HG03139 (cell line): ENCODE results near the gene SYN1.

Experiments used
- ATAC-seq: cut with Tn5 transposase; IDR thresholded peaks from one replicate; pipeline ENCODE4 v1.9.1; 2021; ENCODE audit not compliant: unreplicated experiment

SYN1 gene

DNA sequence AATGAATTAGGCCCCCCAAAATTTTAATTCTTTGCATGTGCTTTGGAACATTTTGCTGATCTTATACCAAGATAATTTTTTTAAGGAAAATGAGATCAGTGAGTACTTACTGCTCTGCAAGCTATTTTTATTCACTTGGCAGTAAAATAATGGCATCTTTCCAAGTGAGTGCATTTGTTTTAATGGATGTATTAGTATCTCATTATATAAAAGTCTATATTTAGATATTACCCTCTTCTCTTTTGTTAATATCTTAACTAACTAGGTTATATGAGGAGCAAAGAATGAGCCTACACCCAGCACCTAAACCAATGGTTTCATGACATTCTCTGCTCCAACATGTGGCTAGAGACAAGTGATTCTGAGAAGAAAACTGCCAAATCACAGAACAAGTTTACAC, 79.8 kb downstream of the SYN1 start:
- no peak for ATAC-seq

DNA sequence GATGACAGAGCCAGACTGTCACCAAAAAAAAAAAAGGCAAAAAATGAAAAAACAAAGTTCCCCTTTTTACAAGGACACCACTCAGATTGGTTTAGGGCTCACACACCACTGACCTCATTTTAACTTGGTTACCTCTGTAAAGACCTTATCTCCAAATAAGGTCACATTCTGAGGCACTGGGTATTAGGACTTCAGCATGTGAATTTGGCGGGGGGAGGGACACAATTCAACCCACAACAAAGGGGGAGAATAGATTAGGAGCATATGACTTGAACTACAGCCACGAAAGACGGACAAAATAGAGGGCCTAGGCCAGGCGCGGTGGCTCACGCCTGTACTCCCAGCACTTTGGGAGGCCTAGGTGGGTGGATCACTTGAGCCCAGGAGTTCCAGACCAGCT, 89.6 kb downstream of the SYN1 start:
- ATAC-seq: no peak

GRCh38 chrX:47529548-47529947, 90.1 kb downstream of the SYN1 start:
- ATAC-seq: no peak

DNA sequence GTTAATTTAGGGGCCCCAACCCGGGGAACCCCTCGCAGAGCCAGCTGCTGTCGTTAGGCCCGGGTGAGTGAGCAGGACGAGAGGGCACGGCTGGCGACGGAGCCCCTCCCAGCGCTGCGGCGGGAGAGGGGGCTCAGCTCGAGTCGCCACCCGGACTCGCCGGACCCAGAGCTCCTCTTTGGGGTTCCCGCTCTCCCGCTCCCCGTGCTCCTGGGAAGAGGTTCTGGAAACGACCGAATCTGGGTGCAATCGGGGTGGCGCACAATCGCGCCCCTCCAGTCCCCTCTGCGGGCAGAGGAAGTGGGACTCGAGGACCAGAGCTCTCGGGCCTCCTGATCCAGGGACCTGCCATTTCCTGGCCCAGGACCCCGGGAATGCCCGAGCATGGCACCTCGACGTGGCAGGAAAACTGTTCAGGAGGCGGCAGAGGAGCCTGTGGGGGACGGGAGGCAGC, 95.9 kb downstream of the SYN1 start:
- ATAC-seq: no peak

DNA sequence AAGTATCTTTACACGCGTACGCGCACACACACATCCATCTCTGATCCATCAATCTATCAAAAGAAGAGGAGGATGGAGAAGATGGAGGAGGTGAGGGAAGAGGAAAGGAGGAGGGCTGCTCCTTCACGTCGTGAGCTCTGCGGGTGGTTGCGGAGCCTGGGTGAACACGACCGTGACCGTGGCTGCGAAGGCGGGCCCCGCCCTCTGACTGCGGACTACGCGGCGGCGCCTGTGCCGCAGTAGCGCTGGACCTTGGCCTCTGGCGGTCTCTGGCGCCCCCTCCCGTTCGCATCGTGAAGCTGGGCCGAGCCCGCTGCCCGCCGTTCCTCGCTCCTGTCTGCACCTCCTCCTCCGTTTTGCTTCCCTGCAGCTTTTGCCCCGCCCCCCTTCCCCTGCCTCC, 96.4 kb downstream of the SYN1 start:
- ATAC-seq: peak; percentile 91
